Measurements from ENCODE around the gene MAZ. TPM values are rescaled to one million over a fixed set of nuclear protein-coding genes. Genes with fewer than 3 reads are reported as not detected.

Gene MAZ
- total and polyA plus RNA-seq, 2 donors (not counting 3 experiments of a cell fraction or from before 2014, with no cell fraction given) = 165 to 311 TPM

DNA sequence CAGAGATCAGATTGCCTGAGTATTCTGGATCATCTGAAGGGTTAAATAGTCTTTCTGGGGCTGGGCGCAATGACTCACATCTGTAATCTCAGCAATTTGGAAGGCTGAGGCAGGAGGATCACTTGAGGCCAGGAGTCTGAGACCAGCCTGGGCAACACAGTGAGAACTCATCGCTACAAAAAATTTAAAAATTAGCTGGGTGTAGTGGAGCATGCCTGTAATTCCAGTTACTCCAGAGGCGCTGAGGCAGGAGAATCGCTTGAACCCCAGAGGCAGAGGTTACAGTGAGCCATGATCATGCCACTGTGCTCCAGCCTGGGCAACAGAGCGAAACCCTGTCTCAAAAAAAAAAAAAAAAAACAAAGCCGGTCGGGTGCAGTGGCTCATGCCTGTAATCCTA lies 29.6 kb downstream of the MAZ start:
- FAIRE-seq (no peak), DNase-seq (ENCODE audit: low read depth, low spot score) (no peak)
- ChIA-PET CTCF (interaction anchor here (0.7 to 4.5 kb wide), 4 partner anchors 12 to 32 kb away, joined by 3 to 46 read pairs (median 6); no protein-coding TSS in a partner anchor), POLR2A (interaction anchor here (0.7 kb wide), 1 partner anchor 41 kb away, joined by 4 read pairs; no protein-coding TSS in a partner anchor)
- Histone ChIP-seq H3K9ac (replicated peaks; ENCODE audit: extremely low read depth, insufficient read depth, low read length) (no peak overlapping the region), H2AFZ (ENCODE audit: low read depth, low read length) (no peak overlapping the region), H3K4me3 (replicated peaks in 1 of 3; ENCODE audit: insufficient read depth in 1 of 3, low read depth in 1 of 3, low read length in 3 of 3) (no peak overlapping the region), H3K9me3 (replicated peaks; ENCODE audit: control insufficient read depth, insufficient read depth, low read length) (no peaks in the 10 kb centered on the region), H3K79me2 (ENCODE audit: control insufficient read depth, insufficient read depth, low read length) (no peaks in the 10 kb centered on the region), H4K20me1 (replicated peaks; ENCODE audit: control insufficient read depth, extremely low read depth, insufficient read depth, low read length) (no peaks in the 10 kb centered on the region), H3K9me1 (replicated peaks; ENCODE audit: control insufficient read depth, extremely low read depth, insufficient read depth, low read length) (no peaks in the 10 kb centered on the region), H3K27ac (ENCODE audit: insufficient read depth, low read depth, low read length) (no peak overlapping the region), H3K4me1 (ENCODE audit: control insufficient read depth, extremely low read depth, insufficient read depth, low read length) (no peaks in the 10 kb centered on the region), H3K27me3 (ENCODE audit: control insufficient read depth in 2 of 2, insufficient read depth in 2 of 2, low read length in 2 of 2) (no peaks in the 10 kb centered on the region), H3K4me2 (ENCODE audit: insufficient read depth, low read length) (no peak overlapping the region), H3K36me3 (ENCODE audit: control insufficient read depth in 2 of 2, extremely low read depth in 1 of 2, insufficient read depth in 2 of 2, low read length in 2 of 2) (peaks cover 0 to 25% of the 10 kb centered on the region in 2 experiments)
- no TSS peak for BruUV-seq (replicated peaks)
- dilution Hi-C loops (cut with MboI; ENCODE audit: extremely low pct_ligation_motif_present, low sequenced_read_pairs) = no loop called here
- intact Hi-C loops (cut with micrococcal nuclease) = no loop called here
- TF ChIP-seq POLR2AphosphoS5 (IDR thresholded peaks at IDR 0.05; ENCODE audit: insufficient read depth, low read depth, low read length) (no peak), EZH2 (IDR thresholded peaks at IDR 0.05; ENCODE audit: borderline replicate concordance, low read depth, low read length, severe bottlenecking) (no peak), MYC (IDR thresholded peaks at IDR 0.05; ENCODE audit: low read depth, low read length) (no peak), JUN (IDR thresholded peaks at IDR 0.05; ENCODE audit: borderline replicate concordance, insufficient read depth, insufficient read length, low read depth) (no peak), POLR2A (IDR thresholded peaks at IDR 0.05; ENCODE audit: low read depth, low read length) (no peak)
- TF ChIP-seq, protein P1, sequence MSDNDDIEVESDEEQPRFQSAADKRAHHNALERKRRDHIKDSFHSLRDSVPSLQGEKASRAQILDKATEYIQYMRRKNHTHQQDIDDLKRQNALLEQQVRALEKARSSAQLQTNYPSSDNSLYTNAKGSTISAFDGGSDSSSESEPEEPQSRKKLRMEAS (IDR thresholded peaks at IDR 0.05; ENCODE audit: insufficient read depth, insufficient read length) = no peak
- TF ChIP-seq, protein P2, sequence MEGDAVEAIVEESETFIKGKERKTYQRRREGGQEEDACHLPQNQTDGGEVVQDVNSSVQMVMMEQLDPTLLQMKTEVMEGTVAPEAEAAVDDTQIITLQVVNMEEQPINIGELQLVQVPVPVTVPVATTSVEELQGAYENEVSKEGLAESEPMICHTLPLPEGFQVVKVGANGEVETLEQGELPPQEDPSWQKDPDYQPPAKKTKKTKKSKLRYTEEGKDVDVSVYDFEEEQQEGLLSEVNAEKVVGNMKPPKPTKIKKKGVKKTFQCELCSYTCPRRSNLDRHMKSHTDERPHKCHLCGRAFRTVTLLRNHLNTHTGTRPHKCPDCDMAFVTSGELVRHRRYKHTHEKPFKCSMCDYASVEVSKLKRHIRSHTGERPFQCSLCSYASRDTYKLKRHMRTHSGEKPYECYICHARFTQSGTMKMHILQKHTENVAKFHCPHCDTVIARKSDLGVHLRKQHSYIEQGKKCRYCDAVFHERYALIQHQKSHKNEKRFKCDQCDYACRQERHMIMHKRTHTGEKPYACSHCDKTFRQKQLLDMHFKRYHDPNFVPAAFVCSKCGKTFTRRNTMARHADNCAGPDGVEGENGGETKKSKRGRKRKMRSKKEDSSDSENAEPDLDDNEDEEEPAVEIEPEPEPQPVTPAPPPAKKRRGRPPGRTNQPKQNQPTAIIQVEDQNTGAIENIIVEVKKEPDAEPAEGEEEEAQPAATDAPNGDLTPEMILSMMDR (IDR thresholded peaks at IDR 0.05; ENCODE audit: extremely low read depth in 1 of 2, insufficient read depth in 1 of 2, low read depth in 1 of 2, low read length in 2 of 2) = no peak

Measured in endothelial cell of umbilical vein (primary cell).